BLaER1 treated with 17β-estradiol and CSF1 and Interleukin-3, amounts not matched to agents 10 nM and 100 nM (cell line): Measurements from ENCODE around the gene GABBR2.

ENCODE experiments used
- H3K27ac ChIP-seq, 11 experiments: shearing (Covaris generic); formaldehyde crosslinking; 2 replicates each; pipeline ENCODE4 v1.8.1; 2022
- H3K27me3 ChIP-seq, 11 experiments: shearing (Covaris generic); formaldehyde crosslinking; 2 replicates each; pipeline ENCODE4 v1.8.1; 2022
- H3K36me3 ChIP-seq, 11 experiments: shearing (Covaris generic); formaldehyde crosslinking; 2 replicates each; pipeline ENCODE4 v1.8.1; 2022
- H3K4me1 ChIP-seq, 10 experiments: shearing (Covaris generic); formaldehyde crosslinking; 2 replicates each; pipeline ENCODE4 v1.8.1; 2022
- H3K4me2 ChIP-seq, 11 experiments: shearing (Covaris generic); formaldehyde crosslinking; 2 replicates each; pipeline ENCODE4 v1.8.1; 2022
- H3K4me3 ChIP-seq, 10 experiments: shearing (Covaris generic); formaldehyde crosslinking; 2 replicates each; pipeline ENCODE4 v1.8.1; 2022
- H3K9ac ChIP-seq, 11 experiments: shearing (Covaris generic); formaldehyde crosslinking; 2 replicates each; pipeline ENCODE4 v1.8.1; 2022
- H3K9me3 ChIP-seq, 11 experiments: shearing (Covaris generic); formaldehyde crosslinking; replicated peaks in 1 of 11; 2 replicates each; pipeline ENCODE4 v1.8.1; 2022
- H4K20me1 ChIP-seq, 11 experiments: shearing (Covaris generic); formaldehyde crosslinking; 2 replicates each; pipeline ENCODE4 v1.8.1; 2022
- Cebpa-rat ChIP-seq, 11 experiments: shearing (Covaris generic); IDR thresholded peaks; 2 replicates each; pipeline ENCODE4 v1.8.1; 2022

The GABBR2 gene

DNA sequence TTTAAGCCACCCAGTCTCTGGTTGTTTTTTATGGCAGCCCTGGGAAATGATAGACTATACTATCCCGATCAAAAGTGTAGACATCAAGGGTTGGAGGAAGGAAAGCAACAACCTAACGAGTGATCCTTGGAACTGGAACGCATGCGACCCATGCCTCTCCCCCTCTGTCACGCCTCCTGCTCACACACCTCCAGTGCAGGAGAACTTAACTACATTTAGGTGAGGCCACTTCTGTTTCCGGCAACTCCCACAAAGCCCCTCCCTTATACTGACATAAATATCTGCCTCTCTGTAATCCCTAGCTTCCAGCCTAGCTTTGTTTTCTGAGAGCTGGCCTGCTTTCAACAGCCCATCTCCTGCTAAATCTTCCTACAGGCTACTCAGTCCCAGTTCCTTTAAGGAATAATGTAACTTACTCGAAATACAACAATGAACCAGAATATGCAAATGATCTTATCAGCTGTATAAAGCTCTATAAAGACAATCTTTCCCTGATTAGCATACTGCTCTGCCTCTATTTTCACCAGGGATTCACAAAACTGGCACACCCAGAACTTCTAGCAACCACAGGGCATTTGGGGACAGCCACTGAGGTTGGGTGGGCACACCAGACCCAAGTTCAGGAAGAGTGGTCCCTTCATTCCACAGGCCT, 73.9 kb downstream of the GABBR2 start:
- H3K4me3 ChIP-seq = no peak overlapping the region
- H4K20me1 ChIP-seq = no peaks in the 10 kb centered on the region
- no peak overlapping the region for H3K27ac ChIP-seq
- no peak overlapping the region for H3K4me2 ChIP-seq
- no peak overlapping the region for H3K9ac ChIP-seq
- H3K36me3 ChIP-seq = no peaks in the 10 kb centered on the region
- no peak for TF ChIP-seq Cebpa-rat (IDR thresholded peaks at IDR 0.05)
- peaks cover 6 to 17% (median 12%) of the 10 kb centered on the region in 11 experiments; a peak in 20 of 22 replicates for H3K9me3 ChIP-seq
- no peaks in the 10 kb centered on the region for H3K27me3 ChIP-seq
- no peaks in the 10 kb centered on the region for H3K4me1 ChIP-seq

DNA sequence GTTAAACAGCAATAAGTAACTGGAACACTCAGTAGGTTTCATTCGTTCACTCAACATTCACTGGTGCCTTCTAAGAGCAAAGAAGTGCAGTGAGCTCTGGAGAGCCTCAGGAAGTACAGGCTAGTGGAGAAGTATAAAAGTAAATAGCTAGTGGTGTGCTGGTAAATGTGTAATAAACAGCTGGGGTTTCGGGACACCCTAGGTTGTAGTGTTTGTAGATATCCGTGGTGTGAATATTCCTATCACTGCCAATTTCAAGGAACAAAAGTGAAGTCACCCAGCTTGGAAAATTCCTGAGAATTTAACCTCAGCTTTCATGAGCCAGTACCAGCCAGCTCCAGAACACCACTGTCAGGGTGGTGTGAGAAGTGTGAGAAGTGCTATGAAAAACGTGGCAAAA, 75.9 kb downstream of the GABBR2 start:
- no peaks in the 10 kb centered on the region for H3K9me3 ChIP-seq
- H3K9ac ChIP-seq = no peak overlapping the region
- no peaks in the 10 kb centered on the region for H3K27me3 ChIP-seq
- H3K27ac ChIP-seq = no peak overlapping the region
- H4K20me1 ChIP-seq = no peaks in the 10 kb centered on the region
- no peaks in the 10 kb centered on the region for H3K36me3 ChIP-seq
- H3K4me3 ChIP-seq = no peak overlapping the region
- TF ChIP-seq Cebpa-rat (IDR thresholded peaks at IDR 0.05) = no peak
- H3K4me1 ChIP-seq = no peaks in the 10 kb centered on the region
- H3K4me2 ChIP-seq = no peak overlapping the region

DNA sequence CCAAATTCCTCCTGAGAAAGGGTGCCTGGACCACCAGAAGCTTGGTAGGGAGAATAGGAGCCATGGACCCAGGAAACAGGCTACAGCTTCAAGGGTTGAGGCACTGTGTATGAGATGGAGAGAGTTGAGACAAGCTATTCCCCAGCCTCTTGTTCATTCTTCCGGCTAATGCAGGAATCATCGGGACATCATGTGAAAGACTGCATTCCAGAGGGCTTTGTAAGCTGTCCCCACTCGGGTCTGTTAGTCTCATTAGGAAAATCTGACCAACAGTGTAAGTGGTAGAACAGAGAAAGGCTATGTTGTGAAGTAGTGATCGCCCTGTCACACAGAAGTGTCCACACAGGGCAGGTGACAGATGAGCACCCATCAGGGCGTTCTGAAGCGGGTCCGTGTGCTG, 81.4 kb downstream of the GABBR2 start:
- Histone ChIP-seq H3K9ac (no peak overlapping the region), H4K20me1 (no peaks in the 10 kb centered on the region), H3K4me2 (no peak overlapping the region), H3K27ac (no peak overlapping the region), H3K4me3 (no peak overlapping the region), H3K9me3 (no peaks in the 10 kb centered on the region), H3K4me1 (no peaks in the 10 kb centered on the region), H3K27me3 (no peaks in the 10 kb centered on the region), H3K36me3 (no peaks in the 10 kb centered on the region)
- no peak for TF ChIP-seq Cebpa-rat (IDR thresholded peaks at IDR 0.05)

DNA sequence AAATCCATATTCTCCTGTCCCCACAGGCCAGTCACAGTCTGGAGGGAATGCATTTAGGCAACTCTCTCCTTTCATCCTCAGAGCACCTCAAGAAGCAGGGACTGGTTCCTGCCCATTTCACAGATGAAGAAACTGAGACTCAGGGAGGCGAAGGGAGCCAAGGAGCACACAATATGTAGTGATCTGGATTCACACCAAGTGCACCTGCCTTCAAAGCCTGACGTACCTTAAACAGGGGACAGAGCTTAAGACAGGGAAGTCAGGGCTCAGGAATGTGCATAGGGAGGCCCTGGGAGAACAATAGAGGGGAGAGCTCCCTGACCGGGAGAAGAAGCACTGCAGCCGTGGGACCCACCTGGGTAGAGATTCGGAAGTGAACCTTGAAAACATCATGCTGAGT, 83.0 kb downstream of the GABBR2 start:
- Histone ChIP-seq H3K36me3 (no peaks in the 10 kb centered on the region), H3K4me2 (no peak overlapping the region), H3K9me3 (no peaks in the 10 kb centered on the region), H3K4me3 (no peak overlapping the region), H3K4me1 (no peaks in the 10 kb centered on the region), H3K27me3 (no peaks in the 10 kb centered on the region), H3K27ac (no peak overlapping the region), H4K20me1 (no peaks in the 10 kb centered on the region), H3K9ac (no peak overlapping the region)
- TF ChIP-seq Cebpa-rat (IDR thresholded peaks at IDR 0.05) = no peak

GRCh38 chr9:98619788-98620187, 88.9 kb downstream of the GABBR2 start:
- peaks cover 0 to 7% (median 0%) of the 10 kb centered on the region in 10 experiments; a peak in 2 of 20 replicates for H3K4me1 ChIP-seq
- no peaks in the 10 kb centered on the region for H4K20me1 ChIP-seq
- H3K4me3 ChIP-seq = no peak overlapping the region
- H3K27me3 ChIP-seq = no peaks in the 10 kb centered on the region
- H3K36me3 ChIP-seq = no peaks in the 10 kb centered on the region
- no peak overlapping the region for H3K27ac ChIP-seq
- H3K9me3 ChIP-seq = no peaks in the 10 kb centered on the region
- H3K9ac ChIP-seq = no peak overlapping the region
- H3K4me2 ChIP-seq = no peak overlapping the region
- TF ChIP-seq Cebpa-rat (IDR thresholded peaks at IDR 0.05) = no peak

GRCh38 chr9:98615633-98616032, 93.1 kb downstream of the GABBR2 start:
- no peak overlapping the region for H3K27ac ChIP-seq
- no peak for TF ChIP-seq Cebpa-rat (IDR thresholded peaks at IDR 0.05)

DNA sequence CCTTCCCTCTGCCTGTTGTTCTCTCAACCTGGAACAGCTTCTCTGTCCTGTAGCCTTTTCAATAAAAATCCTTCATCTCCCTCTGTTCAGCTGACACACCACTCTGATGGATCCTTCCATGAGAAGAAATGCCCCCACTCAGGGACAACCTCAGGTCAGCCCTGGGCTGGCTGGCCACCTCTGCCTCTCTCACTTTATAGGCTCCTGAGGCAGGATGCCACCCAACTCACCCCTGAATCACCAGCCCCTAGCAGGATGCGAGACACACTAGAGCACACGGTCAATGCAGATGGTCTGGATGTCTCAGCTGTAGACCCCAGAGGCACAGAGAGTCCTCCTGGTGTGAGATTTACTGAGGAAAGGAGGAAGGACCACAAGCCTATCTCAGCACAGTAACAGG, 93.8 kb downstream of the GABBR2 start:
- Histone ChIP-seq H3K9me3 (no peaks in the 10 kb centered on the region), H3K36me3 (no peaks in the 10 kb centered on the region), H3K4me3 (no peak overlapping the region), H3K4me2 (no peak overlapping the region), H3K4me1 (peaks cover 16 to 47% (median 37%) of the 10 kb centered on the region in 10 experiments), H4K20me1 (no peaks in the 10 kb centered on the region; a peak in 1 of 22 replicates), H3K27me3 (no peaks in the 10 kb centered on the region), H3K27ac (no peak overlapping the region), H3K9ac (no peak overlapping the region)
- no peak for TF ChIP-seq Cebpa-rat (IDR thresholded peaks at IDR 0.05)

More at GRCh38 chr9:98615633-98616032, 93.1 kb downstream of the GABBR2 start:
- H3K4me2 ChIP-seq = no peak overlapping the region
- no peaks in the 10 kb centered on the region for H3K36me3 ChIP-seq
- no peak overlapping the region for H3K4me3 ChIP-seq
- no peaks in the 10 kb centered on the region for H3K27me3 ChIP-seq
- H4K20me1 ChIP-seq = no peaks in the 10 kb centered on the region; a peak in 1 of 22 replicates
- no peaks in the 10 kb centered on the region for H3K9me3 ChIP-seq
- peaks cover 10 to 40% (median 30%) of the 10 kb centered on the region in 10 experiments for H3K4me1 ChIP-seq
- H3K9ac ChIP-seq = no peak overlapping the region

DNA sequence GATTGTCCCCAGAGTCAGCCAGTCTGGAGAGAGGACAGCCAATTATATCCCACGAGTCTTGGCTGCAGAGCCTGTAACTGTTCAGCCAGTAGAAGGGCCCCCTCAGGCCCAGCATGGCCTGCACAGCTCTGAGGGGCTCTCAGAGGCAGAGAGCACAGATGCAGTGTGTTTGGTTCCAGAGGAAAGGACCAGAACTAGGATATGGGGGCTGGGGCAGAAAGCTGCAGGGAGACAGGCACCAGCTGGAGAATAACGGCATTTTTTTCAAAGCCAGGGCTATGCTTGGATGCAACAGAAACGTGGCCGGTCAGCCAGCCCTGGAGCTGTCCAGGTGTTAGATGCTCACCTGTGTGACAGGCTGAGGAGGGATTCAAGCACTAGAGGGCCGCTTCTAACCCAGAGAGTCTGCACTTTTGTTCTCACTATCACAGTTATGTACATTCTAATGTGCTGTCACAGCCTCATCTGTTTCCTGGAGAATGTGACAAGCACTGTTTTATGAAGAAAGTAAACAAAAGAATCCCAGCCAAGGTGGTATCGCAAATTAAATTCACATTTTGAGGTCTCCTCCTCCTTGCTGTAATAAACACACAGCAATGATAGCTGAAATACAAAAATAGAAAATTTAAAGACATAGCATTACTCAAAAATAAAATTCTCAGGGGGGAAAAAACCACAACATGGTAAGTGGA, 96.5 kb downstream of the GABBR2 start:
- H3K27ac ChIP-seq = peak overlapping the region in 7 of 11 experiments; percentile 52 to 79 (median 74); a peak in 14 of 22 replicates
- H3K36me3 ChIP-seq = no peaks in the 10 kb centered on the region
- peak overlapping the region in 3 of 10 experiments; percentile 0 to 11 (median 9); a peak in 3 of 20 replicates for H3K4me3 ChIP-seq
- H4K20me1 ChIP-seq = no peaks in the 10 kb centered on the region; a peak in 1 of 22 replicates
- H3K27me3 ChIP-seq = no peaks in the 10 kb centered on the region
- peak overlapping the region in 6 of 11 experiments; percentile 15 to 67 (median 52); a peak in 9 of 22 replicates for H3K9ac ChIP-seq
- H3K4me2 ChIP-seq = peak overlapping the region; percentile 2 to 88 (median 81); a peak in 21 of 22 replicates
- 0 out of 22 replicates have a peak, but pooled peaks of 1 of the 11 experiments have one; percentile 42 for TF ChIP-seq Cebpa-rat (IDR thresholded peaks at IDR 0.05)
- peaks cover 16 to 50% (median 41%) of the 10 kb centered on the region in 10 experiments for H3K4me1 ChIP-seq
- H3K9me3 ChIP-seq = no peaks in the 10 kb centered on the region

DNA sequence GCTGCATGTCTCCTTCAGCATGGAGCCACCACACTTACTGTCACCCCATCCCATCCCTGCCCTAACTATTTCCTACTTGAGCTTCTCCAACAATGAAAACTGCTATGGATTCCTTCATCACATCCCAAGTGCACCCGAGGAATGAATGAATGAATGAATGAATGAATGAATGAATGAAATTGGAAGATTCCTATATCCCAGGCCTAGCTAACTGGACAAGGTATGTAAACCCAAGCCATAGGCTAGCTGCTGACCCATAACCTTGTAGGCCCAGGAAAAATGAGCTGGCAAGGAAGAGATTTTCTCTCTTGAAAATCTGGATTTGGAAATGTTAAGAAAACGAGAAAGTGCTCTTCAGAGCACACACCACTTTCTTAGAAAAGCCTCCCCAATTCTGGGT, 97.4 kb downstream of the GABBR2 start:
- H3K27me3 ChIP-seq = no peaks in the 10 kb centered on the region
- no peak for TF ChIP-seq Cebpa-rat (IDR thresholded peaks at IDR 0.05)
- no peak overlapping the region for H3K4me3 ChIP-seq
- H4K20me1 ChIP-seq = no peaks in the 10 kb centered on the region; a peak in 1 of 22 replicates
- peaks cover 16 to 50% (median 41%) of the 10 kb centered on the region in 10 experiments for H3K4me1 ChIP-seq
- H3K27ac ChIP-seq = peak overlapping the region in 8 of 11 experiments; percentile 37 to 79 (median 72); a peak in 15 of 22 replicates
- no peaks in the 10 kb centered on the region for H3K9me3 ChIP-seq
- peak overlapping the region in 5 of 11 experiments; percentile 44 to 67 (median 57); a peak in 9 of 22 replicates for H3K9ac ChIP-seq
- H3K36me3 ChIP-seq = no peaks in the 10 kb centered on the region
- H3K4me2 ChIP-seq = peak overlapping the region; percentile 4 to 88 (median 81)
